ENCODE data around the gene ZNF638. TPM values are rescaled to one million over a fixed set of nuclear protein-coding genes. Genes with fewer than 3 reads are reported as not detected.

ZNF638 gene
- total and polyA plus RNA-seq, 2 of the 8 experiments (the other 6 are each of a cell fraction or from before 2014, with no cell fraction given) = 45.3 to 143 TPM

- TF ChIP-seq RXRA (IDR thresholded peaks at IDR 0.05; ENCODE audit: insufficient read depth, low read depth, low read length) (no peak), CHD2 (IDR thresholded peaks at IDR 0.05; ENCODE audit: low read length) (no peak), SP2 (IDR thresholded peaks at IDR 0.05; ENCODE audit: low read length) (no peak), KDM4A (IDR thresholded peaks at IDR 0.05; ENCODE audit: low read depth, low read length, severe bottlenecking) (peak; percentile 68), SIN3A (conservative IDR thresholded peaks at IDR 0.05 in 1 of 2, IDR thresholded peaks at IDR 0.05 in 1 of 2; ENCODE audit: low read depth in 1 of 2, low read length in 2 of 2) (0 out of 4 replicates have a peak, but pooled peaks of 1 of the 2 experiments have one; percentile 46), RBBP5 (IDR thresholded peaks at IDR 0.05; ENCODE audit: borderline replicate concordance, low read depth, low read length) (0 out of 2 replicates have a peak, but pooled peaks have one; percentile 32), PHF8 (conservative IDR thresholded peaks at IDR 0.05; ENCODE audit: low read depth, low read length) (0 out of 2 replicates have a peak, but pooled peaks have one; percentile 20), POLR2A (IDR thresholded peaks at IDR 0.05; ENCODE audit: control extremely low read depth in 1 of 2, low read depth in 2 of 2, low read length in 2 of 2) (peak in 1 of 2 experiments; percentile 64; a peak in 2 of 3 replicates), GTF2F1 (IDR thresholded peaks at IDR 0.05; ENCODE audit: borderline replicate concordance, low read depth, low read length) (no peak), GABPA (IDR thresholded peaks at IDR 0.05; ENCODE audit: borderline replicate concordance, insufficient read depth, low read length) (no peak)
These were observed 122.0 kb downstream of the ZNF638 start, which contains the start of gene DYSF (continued) for GRCh38 chr2:71453404-71454220.

Data from H1 (cell line).